ENCODE data around the gene DCD.

DNA sequence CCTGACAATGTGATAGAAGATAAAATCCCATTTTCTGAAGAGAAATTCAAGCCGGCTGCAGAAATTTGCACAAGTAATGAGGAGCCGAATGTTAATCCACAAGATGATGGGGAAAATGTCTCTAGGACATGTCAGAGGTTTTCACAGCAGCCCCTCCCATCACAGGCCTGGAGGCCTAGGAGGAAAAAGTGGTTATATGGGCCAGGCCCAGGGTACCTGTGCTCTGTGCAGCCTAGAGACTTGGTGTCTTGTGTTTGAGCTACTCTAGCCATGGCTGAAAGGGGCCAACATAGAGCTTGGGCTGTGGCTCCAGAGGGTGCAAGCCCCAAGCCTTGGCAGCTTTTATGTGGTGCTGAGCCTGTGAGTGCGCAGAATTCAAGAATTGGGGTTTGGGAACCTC lies 20.9 kb downstream of the DCD start:
- TF ChIP-seq POLR2AphosphoS5 (IDR thresholded peaks at IDR 0.05; ENCODE audit: low read depth) (no peak), SPI1 (IDR thresholded peaks at IDR 0.05; ENCODE audit: borderline replicate concordance, low read depth) (no peak)
- TF ChIP-seq, protein P1, sequence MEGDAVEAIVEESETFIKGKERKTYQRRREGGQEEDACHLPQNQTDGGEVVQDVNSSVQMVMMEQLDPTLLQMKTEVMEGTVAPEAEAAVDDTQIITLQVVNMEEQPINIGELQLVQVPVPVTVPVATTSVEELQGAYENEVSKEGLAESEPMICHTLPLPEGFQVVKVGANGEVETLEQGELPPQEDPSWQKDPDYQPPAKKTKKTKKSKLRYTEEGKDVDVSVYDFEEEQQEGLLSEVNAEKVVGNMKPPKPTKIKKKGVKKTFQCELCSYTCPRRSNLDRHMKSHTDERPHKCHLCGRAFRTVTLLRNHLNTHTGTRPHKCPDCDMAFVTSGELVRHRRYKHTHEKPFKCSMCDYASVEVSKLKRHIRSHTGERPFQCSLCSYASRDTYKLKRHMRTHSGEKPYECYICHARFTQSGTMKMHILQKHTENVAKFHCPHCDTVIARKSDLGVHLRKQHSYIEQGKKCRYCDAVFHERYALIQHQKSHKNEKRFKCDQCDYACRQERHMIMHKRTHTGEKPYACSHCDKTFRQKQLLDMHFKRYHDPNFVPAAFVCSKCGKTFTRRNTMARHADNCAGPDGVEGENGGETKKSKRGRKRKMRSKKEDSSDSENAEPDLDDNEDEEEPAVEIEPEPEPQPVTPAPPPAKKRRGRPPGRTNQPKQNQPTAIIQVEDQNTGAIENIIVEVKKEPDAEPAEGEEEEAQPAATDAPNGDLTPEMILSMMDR (IDR thresholded peaks at IDR 0.05; ENCODE audit: insufficient read depth, low read length) = no peak
- TF ChIP-seq, protein P2, sequence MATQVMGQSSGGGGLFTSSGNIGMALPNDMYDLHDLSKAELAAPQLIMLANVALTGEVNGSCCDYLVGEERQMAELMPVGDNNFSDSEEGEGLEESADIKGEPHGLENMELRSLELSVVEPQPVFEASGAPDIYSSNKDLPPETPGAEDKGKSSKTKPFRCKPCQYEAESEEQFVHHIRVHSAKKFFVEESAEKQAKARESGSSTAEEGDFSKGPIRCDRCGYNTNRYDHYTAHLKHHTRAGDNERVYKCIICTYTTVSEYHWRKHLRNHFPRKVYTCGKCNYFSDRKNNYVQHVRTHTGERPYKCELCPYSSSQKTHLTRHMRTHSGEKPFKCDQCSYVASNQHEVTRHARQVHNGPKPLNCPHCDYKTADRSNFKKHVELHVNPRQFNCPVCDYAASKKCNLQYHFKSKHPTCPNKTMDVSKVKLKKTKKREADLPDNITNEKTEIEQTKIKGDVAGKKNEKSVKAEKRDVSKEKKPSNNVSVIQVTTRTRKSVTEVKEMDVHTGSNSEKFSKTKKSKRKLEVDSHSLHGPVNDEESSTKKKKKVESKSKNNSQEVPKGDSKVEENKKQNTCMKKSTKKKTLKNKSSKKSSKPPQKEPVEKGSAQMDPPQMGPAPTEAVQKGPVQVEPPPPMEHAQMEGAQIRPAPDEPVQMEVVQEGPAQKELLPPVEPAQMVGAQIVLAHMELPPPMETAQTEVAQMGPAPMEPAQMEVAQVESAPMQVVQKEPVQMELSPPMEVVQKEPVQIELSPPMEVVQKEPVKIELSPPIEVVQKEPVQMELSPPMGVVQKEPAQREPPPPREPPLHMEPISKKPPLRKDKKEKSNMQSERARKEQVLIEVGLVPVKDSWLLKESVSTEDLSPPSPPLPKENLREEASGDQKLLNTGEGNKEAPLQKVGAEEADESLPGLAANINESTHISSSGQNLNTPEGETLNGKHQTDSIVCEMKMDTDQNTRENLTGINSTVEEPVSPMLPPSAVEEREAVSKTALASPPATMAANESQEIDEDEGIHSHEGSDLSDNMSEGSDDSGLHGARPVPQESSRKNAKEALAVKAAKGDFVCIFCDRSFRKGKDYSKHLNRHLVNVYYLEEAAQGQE (IDR thresholded peaks at IDR 0.05; ENCODE audit: insufficient replicate concordance, low read depth) = no peak

Measured in HL-60 (cell line).